Body of pancreas (tissue), 4 donors: ENCODE measurements around the gene ZNF862. TPM values are rescaled to one million over a fixed set of nuclear protein-coding genes. Genes with fewer than 3 reads are reported as not detected.
A peak's percentile ranks its signal among the peaks of the same experiment; 100 is the strongest.

Experiments
- ATAC-seq: fragments of 150-250 bp; one replicate; pipeline ENCODE4 v1.9.1; 2016
- DNase-seq, 4 donors: peaks; one replicate each; pipeline ENCODE4 v3.0.0-alpha.2; 2019
- H3K27ac ChIP-seq, 4 donors: fragments of 200-600 bp; sonication (generic); 1 replicate in 3 of 4; 2 replicates in 1 of 4; pipeline versions ENCODE4 v1.5.1 to v1.6.1; 2016 to 2019; ENCODE audit warnings: mild to moderate bottlenecking in 1 of 4, mixed read lengths in 1 of 4, moderate library complexity in 1 of 4
- H3K27me3 ChIP-seq, 2 donors: fragments of 200-600 bp; sonication (generic); one replicate each; pipeline ENCODE4 v1.6.0; 2016; ENCODE audit warnings: mild to moderate bottlenecking in 1 of 2
- H3K36me3 ChIP-seq, 2 donors: fragments of 200-600 bp; sonication (generic); replicated peaks in 1 of 2; 2 replicates each; pipeline ENCODE4 v1.5.1; 2016; ENCODE audit warnings: low read depth in 2 of 2; ENCODE audit not compliant: insufficient read depth in 1 of 2
- H3K4me1 ChIP-seq: fragments of 200-600 bp; sonication (generic); one replicate; pipeline ENCODE4 v1.6.0; 2016
- H3K4me3 ChIP-seq, 2 donors: fragments of 200-600 bp; sonication (generic); 1 replicate in 1 of 2; 2 replicates in 1 of 2; pipeline ENCODE4 v1.5.1; 2016 to 2019
- H3K9me3 ChIP-seq, 3 donors: fragments of 200-600 bp; sonication (generic); 1 replicate in 2 of 3; 2 replicates in 1 of 3; pipeline ENCODE4 v1.5.1; 2016
- CTCF ChIP-seq, 7 experiments: fragments of 450-650 bp in 4 of 7; fragments of 200-600 bp in 3 of 7; sonication (generic) in 3 of 7; IDR thresholded peaks; one replicate each; pipeline ENCODE4 v1.5.1; 2016 to 2019; ENCODE audit warnings: antibody characterized with exemption in 7 of 7
- POLR2A ChIP-seq, 3 donors: fragments of 450-650 bp; IDR thresholded peaks; one replicate each; pipeline ENCODE4 v1.6.1; 2016; ENCODE audit warnings: antibody characterized with exemption in 3 of 3, mild to moderate bottlenecking in 2 of 3
- WGBS, 2 donors: methylation state at CpG; one replicate each; pipeline ENCODE4 v1.1.5; 2017; 5-methylcytosine and 5-hydroxymethylcytosine counted together
- intact Hi-C: fragments of 100-400 bp; cut with DNase I; formaldehyde crosslinking; loops from one replicate; pipeline ENCODE4 v1.15.1; 2023
- total RNA-seq, 2 donors: library from RNA; depleted of rRNA; stranded (reverse); fragments of >200 nt; gene quantifications; one replicate each; pipeline ENCODE4 v1.1.0, GENCODE V29; 2016

Gene ZNF862
- total RNA-seq, 2 donors from 2014 or later, result 10.9 to 18.8 TPM

DNA sequence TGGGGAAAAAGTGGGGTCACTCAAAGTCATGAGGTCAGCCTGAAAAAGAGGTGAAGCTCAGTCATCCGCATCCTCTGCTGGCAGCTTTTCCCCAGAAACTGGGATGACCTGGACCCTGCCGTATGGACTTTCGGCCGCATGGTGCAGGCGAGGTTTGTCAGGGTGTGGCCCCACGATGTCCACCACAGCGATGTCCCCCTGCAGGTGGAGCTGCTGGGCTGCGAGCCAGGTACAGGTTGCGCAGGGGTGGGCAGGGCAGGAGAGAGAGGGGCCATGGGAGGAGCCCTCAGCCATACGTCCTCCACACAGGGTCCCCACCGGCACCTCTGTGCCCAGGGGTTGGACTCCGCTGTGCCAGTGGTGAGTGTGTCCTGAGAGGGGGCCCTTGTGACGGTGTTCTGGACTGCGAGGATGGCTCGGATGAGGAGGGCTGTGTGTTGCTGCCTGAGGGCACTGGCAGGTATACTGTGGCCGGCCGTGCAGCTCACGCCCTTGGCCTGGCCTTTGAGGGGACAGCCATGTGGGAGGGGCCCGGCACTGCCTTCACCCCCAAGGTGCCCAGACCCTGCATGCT is 41.8 kb upstream of the ZNF862 start:
- DNase-seq, result no peak
- no peaks in the 10 kb centered on the region for H3K9me3 ChIP-seq
- ATAC-seq, result no peak
- TF ChIP-seq CTCF (IDR thresholded peaks at IDR 0.05) (no peak), POLR2A (IDR thresholded peaks at IDR 0.05) (no peak)
- 87 to 89% methylated on average over 11 to 18 of the region's 19 CpGs for WGBS, 2 donors
- no peaks in the 10 kb centered on the region for H3K36me3 ChIP-seq
- no peak overlapping the region for H3K4me3 ChIP-seq
- H3K4me1 ChIP-seq, result no peaks in the 10 kb centered on the region
- H3K27ac ChIP-seq, result no peak overlapping the region
- intact Hi-C loops, result no loop called here
- no peaks in the 10 kb centered on the region for H3K27me3 ChIP-seq

DNA sequence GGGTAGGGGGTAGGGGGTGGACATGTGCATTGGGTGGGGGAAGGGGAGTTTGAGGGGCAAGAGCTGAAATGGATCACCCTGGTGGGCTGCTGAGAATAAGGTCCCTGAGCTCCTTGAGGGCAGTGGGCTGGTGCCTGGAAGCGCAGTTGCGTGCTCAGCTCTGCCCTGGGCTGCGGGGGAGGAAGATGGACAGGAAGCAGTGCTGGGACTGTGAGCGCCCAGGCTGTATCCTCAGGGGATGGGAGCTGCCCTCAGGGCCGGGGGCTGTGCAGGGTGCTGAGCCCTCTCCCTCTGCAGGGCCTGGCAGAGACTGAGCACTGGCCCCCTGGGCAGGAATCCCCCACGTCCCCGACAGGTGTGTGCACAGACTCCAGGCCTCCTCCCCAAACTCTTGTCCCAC is 40.4 kb upstream of the ZNF862 start:
- H3K36me3 ChIP-seq, result no peaks in the 10 kb centered on the region
- H3K27ac ChIP-seq, result no peak overlapping the region
- H3K4me3 ChIP-seq, result no peak overlapping the region
- H3K27me3 ChIP-seq, result no peaks in the 10 kb centered on the region
- intact Hi-C loops, result no loop called here
- DNase-seq, result no peak
- TF ChIP-seq CTCF (IDR thresholded peaks at IDR 0.05) (no peak), POLR2A (IDR thresholded peaks at IDR 0.05) (no peak)
- H3K9me3 ChIP-seq, result no peaks in the 10 kb centered on the region
- no peaks in the 10 kb centered on the region for H3K4me1 ChIP-seq
- ATAC-seq, result no peak
- 75 to 79% methylated on average over 4 to 7 of the region's 7 CpGs for WGBS, 2 donors

GRCh38 chr7:149799397-149800168 is 38.6 kb upstream of the ZNF862 start:
- Histone ChIP-seq H3K9me3 (no peaks in the 10 kb centered on the region), H3K27ac (no peak overlapping the region), H3K4me3 (no peak overlapping the region), H3K27me3 (no peaks in the 10 kb centered on the region), H3K4me1 (no peaks in the 10 kb centered on the region), H3K36me3 (no peaks in the 10 kb centered on the region)
- peak; percentile 38 to 66 (median 52) for DNase-seq
- intact Hi-C loops, result no loop called here
- WGBS, 2 donors, result 58 to 59% methylated on average over 6 to 7 of the region's 8 CpGs
- no peak for ATAC-seq
- TF ChIP-seq POLR2A (IDR thresholded peaks at IDR 0.05) (no peak), CTCF (IDR thresholded peaks at IDR 0.05) (peak in 6 of 7 experiments; percentile 14 to 46 (median 42))

DNA sequence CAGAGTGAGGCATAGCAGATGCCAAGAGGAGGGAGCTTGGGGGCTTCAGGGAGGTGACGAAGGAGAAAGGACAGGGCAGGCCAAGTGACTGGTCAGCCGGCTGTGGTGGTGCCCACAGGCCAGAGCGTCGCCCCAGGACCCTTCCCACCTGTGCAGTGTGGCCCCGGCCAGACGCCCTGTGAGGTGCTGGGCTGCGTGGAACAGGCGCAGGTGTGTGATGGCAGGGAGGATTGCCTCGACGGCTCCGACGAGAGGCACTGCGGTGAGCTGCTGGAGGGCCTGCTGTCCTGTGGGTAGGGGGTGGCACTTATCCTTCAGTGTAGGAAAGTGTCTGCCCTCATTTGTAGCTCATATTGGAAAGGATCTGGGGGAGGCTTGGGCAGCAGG is 38.0 kb upstream of the ZNF862 start:
- TF ChIP-seq CTCF (IDR thresholded peaks at IDR 0.05), result no peak
- TF ChIP-seq POLR2A (IDR thresholded peaks at IDR 0.05), result no peak
- Histone ChIP-seq H3K36me3 (no peaks in the 10 kb centered on the region), H3K4me1 (no peaks in the 10 kb centered on the region), H3K27ac (no peak overlapping the region), H3K4me3 (no peak overlapping the region), H3K27me3 (no peaks in the 10 kb centered on the region), H3K9me3 (no peaks in the 10 kb centered on the region)
- ATAC-seq, result no peak
- DNase-seq, result no peak
- intact Hi-C loops, result no loop called here
- WGBS, 2 donors, result 76 to 85% methylated on average over 10 to 13 of the region's 13 CpGs
